Activated effector memory CD4-positive, alpha-beta T cell treated with Interleukin-2 at 50 U/mL for 16 hours (primary cell): Measurements from ENCODE around the gene EXOC3L2.
A peak's percentile ranks its signal among the peaks of the same experiment; 100 is the strongest.
"Not testable (repeated sequence)": the region's sequence is repeated elsewhere in the genome, so short reads cannot be mapped to it uniquely, and the experiment has no call there.

Experiments used
- DNase-seq: peaks from one replicate; pipeline ENCODE4 v3.0.0-alpha.2; 2020

EXOC3L2 gene

GRCh38 chr19:45254044-45254531 lies 8.9 kb upstream of the EXOC3L2 start:
- DNase-seq, result no peak

GRCh38 chr19:45253396-45254027 lies 8.3 kb upstream of the EXOC3L2 start:
- peak; percentile 9 for DNase-seq

- peak; percentile 2 for DNase-seq
Measured at GRCh38 chr19:45251452-45252354, 6.5 kb upstream of the EXOC3L2 start.

GRCh38 chr19:45250832-45251451 lies 5.7 kb upstream of the EXOC3L2 start, which contains the start of gene MARK4:
MARK4 (plus strand) TSS chr19:45251271; CDS start chr19:45251589, 318 bp downstream.
- peak; percentile 47 for DNase-seq

DNA sequence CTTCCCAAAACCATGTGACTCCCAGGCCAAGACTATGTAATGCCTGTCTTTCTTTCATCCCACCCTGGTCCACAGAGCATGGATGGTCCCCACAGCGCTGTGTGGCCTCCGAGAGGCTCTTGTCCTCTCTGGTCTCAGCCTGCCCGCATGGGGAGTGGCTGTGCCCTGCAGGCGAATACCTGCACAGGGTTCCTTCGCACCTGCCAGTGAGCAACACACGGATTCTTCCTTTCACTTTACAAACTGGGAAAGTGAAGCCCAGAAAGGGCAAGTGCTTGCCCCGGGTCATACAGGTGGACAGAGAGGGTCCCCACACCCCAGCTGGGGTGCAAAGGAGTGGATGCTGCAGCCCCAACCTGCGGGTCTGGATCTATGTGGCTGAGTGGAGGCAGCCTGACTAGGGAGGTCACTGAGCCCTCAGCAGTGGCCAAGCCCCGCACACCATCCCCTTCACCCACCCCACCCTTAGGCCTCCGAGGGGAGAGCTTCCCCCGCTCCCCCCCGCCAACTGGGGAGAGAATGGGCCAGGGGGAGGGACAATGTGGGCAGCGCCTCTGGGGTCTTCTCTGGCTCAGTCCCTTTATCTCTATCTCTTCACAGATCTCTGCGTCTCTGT lies 5.1 kb upstream of the EXOC3L2 start:
- no peak for DNase-seq

- no peak for DNase-seq
Measured at GRCh38 chr19:45249261-45250033, 4.2 kb upstream of the EXOC3L2 start.

DNA sequence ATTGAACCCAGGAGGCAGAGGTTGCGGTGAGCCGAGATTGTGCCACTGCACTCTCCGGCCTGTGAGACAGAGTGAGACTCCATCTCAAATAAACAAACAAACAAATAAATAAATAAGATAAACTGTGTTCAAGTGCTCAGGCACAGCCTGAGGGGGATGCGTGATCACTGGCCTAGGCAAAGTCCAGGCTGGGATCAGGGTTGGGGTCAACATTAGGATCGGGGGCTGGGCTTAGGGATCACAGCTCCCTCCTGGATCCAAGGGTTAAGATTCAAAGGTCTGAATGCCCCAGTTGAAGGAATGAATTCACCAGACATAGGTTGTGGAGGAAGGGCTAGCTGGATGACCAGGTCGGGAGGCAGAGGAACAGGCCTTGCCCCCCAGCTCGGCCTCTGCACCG lies 1.9 kb upstream of the EXOC3L2 start:
- DNase-seq, result no peak

DNA sequence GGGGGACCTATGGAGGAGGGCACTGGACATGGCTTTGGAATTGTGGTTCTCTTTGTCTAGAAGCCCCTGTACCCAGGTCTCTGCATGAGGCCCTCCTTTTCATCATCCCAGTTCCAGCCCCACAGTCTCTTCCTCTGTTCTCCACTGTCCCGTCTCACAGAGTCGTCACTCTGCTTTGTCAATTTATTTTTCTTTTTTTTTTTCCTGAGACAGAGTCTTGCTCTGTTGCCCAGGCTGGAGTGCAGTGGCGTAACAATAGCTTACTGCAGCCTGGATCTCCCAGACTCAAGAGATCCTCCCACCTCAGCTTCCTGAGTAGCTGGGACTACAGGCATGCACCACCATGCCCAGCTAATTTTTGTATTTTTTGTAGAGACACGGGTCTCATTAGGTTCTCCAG lies 619 bp upstream of the EXOC3L2 start:
- no peak for DNase-seq

DNA sequence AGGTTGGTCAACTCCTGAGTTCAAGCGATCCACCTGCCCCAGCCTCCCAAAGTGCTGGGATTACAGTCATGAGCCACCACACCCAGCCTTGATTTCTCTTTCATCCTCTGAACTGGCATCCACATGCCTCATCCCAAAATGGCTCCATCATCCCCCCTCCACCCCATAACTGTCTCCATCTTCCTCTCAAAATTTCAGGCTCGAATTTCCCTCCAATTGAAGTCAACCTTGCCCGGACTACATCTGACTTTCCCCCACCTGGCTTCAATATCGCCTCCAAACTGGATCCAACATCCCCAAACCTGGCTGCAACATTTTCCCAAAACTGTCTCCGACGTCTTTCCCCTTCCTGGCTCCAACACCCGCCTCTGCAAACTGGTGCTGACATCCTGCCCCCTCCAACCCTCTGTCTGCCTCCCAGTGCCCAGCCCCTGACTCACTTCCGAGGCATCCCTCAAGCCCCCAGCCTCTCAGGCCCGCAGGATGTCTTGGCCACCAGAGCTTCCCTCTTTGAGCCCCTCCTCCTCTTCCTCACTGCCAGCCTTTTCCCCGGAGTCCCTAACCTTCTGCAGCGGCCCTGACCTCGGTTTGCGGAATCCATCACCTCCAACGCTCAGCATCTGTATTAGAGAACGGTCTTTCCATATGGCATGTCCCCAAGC lies 943 bp downstream of the EXOC3L2 start:
- no peak for DNase-seq

GRCh38 chr19:45243144-45243732 lies 2.0 kb downstream of the EXOC3L2 start:
- no peak for DNase-seq

DNA sequence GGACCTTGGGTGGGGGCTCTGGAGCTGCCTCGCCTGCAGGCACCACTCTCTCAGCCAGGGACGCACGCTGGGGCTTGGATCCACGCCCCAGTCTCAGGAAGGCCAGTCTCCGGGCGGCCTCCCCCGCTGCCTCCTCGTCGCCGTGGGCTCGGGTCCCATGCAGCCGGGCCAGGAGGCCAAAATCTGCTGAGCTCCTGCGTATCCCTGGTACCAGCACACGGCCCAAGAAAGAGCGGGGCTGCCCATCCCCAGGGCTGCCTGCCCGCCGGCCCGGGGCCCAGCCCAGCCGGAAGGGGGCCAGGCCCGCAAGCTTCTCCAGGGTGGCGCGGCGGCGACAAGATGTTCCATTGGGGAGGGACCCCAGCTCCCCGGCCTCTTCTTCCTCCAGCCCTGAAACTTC lies 6.7 kb downstream of the EXOC3L2 start:
- no peak for DNase-seq

DNA sequence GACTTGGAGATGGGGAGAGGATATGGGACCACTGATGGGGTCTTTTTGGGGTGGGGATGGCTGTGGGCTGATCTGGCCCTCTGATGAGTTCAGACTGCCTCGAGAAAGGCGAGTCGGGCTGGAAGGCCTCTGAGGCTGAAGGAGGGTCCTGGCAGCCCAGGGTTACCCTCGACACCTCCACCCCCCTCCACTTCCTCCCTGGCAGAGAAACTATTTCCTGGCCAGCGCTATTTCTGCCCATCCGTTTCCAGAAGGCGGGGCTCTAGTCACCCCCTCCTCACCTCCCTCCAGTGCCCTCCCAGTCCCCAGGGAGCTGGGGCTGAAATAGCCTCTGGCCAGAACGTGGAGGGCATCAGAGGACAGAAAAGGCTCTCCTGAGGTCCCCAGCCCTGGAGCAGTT lies 9.7 kb downstream of the EXOC3L2 start:
- no peak for DNase-seq

DNA sequence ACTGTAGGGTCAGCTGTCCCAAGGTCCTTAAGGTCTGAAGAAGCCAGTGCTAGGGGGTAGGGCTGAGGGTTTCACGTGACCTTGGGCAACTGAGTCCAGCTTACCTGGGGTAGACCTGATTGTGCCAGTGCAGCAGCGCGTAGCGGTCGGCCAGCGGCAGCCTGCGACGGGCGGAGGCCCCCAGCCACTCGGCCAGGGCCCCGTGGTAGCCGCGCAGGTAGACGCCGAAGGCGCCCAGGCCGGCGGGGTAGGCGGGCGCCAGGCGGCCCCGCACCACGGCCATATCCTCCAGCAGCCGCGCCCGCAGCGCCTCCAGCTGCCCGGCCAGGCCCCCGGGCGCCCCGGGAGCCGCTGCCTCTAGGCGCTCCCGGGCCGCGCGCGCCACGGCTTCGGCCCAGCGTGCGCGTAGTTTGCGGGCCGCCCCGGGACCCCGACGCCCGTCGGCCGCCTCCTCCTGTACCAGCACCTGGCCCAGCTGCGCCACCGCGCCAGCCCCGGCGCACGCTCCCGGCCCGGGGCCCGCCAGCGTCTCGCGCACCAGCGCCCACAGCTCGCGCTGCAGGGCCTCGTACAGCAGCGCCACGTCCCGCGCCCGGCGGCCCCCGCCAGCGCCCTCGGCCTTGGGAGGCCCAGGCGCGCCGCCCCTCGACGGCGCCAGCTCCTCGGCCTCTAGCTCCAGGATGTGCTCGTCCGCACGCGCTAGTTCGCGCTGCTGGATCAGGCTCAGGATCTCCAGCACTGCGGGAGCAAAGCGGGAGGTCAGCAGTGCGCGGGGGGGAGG lies 10.9 kb downstream of the EXOC3L2 start:
- DNase-seq, result no peak

DNA sequence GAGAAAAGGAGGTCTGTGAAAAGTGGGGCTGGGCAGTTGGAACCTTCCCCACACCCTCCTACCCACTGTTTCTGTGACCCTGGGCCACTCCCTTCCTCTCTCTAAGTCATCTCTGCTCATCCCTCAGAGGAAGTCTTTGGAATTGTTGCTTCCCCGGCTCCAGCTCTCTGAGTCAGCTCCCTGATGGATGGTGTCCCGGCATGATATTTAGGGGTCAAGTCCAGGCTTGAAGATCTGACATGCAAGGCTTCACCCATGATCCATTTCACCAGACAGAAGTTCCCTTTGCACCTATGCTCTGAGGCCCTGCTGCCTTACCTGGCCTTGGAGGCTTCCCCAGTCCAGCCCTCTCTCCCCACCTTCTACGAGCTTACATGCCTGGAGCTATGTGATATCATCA lies 13.3 kb downstream of the EXOC3L2 start:
- DNase-seq, result no peak

DNA sequence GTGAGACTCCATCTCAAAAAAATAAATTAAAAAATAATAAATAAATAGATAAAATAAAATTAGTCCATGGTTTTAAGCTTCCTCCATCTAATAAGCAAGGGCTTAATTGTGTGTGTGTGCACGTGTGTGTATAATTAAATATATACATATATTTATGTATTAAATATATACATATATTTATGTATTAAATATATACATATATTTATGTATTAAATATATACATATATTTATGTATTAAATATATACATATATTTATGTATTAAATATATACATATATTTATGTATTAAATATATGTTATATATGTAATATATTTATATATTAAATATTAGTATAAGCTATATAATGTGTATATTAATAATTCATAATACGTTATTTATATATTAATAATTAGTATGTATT lies 16.2 kb downstream of the EXOC3L2 start:
- DNase-seq, result not testable (repeated sequence)

DNA sequence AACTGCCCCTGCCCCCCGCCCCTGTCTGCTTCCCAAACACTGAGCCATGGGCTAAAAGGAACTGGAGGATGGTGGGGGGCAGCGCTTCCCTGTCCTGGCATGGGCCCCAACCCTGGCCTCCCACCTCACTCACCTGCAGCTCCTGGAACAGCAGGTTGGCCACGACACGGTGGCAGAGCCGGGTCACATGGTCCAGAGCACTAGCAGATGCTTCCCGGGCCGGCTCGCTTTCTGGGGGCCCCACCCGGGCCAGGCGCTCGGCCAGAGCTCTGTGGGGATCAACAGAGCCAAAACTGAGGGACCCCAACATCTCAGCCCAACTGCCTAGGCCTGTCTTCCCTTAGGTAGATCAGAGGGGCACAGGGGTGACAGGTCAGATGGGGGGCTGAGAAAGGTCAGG lies 20.6 kb downstream of the EXOC3L2 start:
- no peak for DNase-seq

GRCh38 chr19:45223879-45224278 lies 21.3 kb downstream of the EXOC3L2 start:
- DNase-seq, result no peak

DNA sequence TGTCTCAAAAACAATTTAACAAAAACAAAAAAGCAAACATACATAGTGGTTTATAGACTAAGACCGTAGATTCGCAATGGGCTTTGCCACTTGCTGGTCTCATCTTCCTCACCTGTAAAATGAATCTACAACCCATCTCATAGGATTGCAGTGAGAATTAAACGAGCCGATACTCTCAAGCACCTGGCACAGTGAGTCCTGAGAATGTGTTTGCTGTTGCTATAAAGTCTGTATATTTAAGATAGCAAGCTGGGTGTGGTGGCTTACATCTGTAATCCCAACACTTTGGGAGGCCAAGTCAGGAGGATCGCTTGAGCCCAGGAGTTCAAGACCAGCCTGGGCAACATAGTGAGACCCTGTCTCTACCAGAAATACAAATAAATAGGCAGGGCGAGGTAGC lies 22.5 kb downstream of the EXOC3L2 start:
- no peak for DNase-seq

GRCh38 chr19:45218911-45219743 lies 26.1 kb downstream of the EXOC3L2 start:
- no peak for DNase-seq

DNA sequence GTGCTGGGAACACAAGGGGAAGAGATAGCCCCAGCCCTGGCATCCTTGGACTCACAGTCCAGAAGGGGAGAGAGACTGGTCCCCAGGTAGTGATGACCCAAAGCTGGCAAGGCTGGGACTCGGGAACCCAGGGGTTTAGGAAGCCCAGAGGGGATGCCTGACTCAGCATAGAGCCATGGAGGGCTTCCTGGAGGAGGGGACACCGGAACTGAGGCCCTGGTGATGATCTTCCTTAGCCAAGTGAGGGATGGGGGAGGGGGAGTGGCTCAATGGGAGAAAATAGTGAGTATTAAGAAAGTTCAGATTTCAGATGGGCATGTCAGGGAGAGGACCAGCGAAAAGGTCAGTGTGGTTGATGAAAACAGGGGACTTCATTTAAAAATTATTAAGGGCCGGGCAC lies 26.8 kb downstream of the EXOC3L2 start:
- no peak for DNase-seq
